GM12878 (cell line): ENCODE data around the gene FAM241A. TPM values are rescaled to one million over a fixed set of nuclear protein-coding genes. Genes with fewer than 3 reads are reported as not detected.

ENCODE experiments used
- CHD1 ChIP-seq: IDR thresholded peaks from 2 replicates; pipeline ENCODE4 v1.6.1; 2012; ENCODE audit warnings: low read depth, low read length, improper control_type of control experiment
- EED ChIP-seq: sonication (generic); IDR thresholded peaks from 2 replicates; pipeline ENCODE4 v1.6.1; 2016; ENCODE audit warnings: antibody characterized with exemption, low read depth
- FOXK2 ChIP-seq: fragments of 450-650 bp; IDR thresholded peaks from 2 replicates; pipeline ENCODE4 v1.6.1; 2017; ENCODE audit warnings: mild to moderate bottlenecking, moderate library complexity
- GATAD2B ChIP-seq: fragments of 450-650 bp; conservative IDR thresholded peaks from 2 replicates; pipeline ENCODE4 v1.6.1; 2017; ENCODE audit warnings: low read depth, mild to moderate bottlenecking, moderate library complexity
- JUNB ChIP-seq: IDR thresholded peaks from 2 replicates; pipeline ENCODE4 v1.6.1; 2016; ENCODE audit warnings: antibody characterized with exemption, mild to moderate bottlenecking
- KAT2A ChIP-seq: conservative IDR thresholded peaks from 2 replicates; pipeline ENCODE4 v1.6.1; 2011; ENCODE audit warnings: low read depth, low read length; ENCODE audit not compliant: control insufficient read depth
- MEF2A ChIP-seq: IDR thresholded peaks from 2 replicates; pipeline ENCODE4 v1.6.1; 2011; ENCODE audit warnings: low read depth, mild to moderate bottlenecking, low read length, moderate library complexity; ENCODE audit not compliant: insufficient read depth
- MEF2B ChIP-seq: fragments of 450-650 bp; IDR thresholded peaks from 2 replicates; pipeline ENCODE4 v1.6.1; 2018; ENCODE audit warnings: mild to moderate bottlenecking, moderate library complexity; ENCODE audit not compliant: partially characterized antibody, poor library complexity, severe bottlenecking
- NR2F1 ChIP-seq: fragments of 450-650 bp; conservative IDR thresholded peaks from 2 replicates; pipeline ENCODE4 v1.6.1; 2017; ENCODE audit warnings: mild to moderate bottlenecking
- NRF1 ChIP-seq: conservative IDR thresholded peaks from 2 replicates; pipeline ENCODE4 v1.6.1; 2011; ENCODE audit warnings: mild to moderate bottlenecking, low read depth, low read length, improper control_type of control experiment
- PML ChIP-seq: IDR thresholded peaks from 2 replicates; pipeline ENCODE4 v1.6.1; 2012; ENCODE audit warnings: low read length, inconsistent platforms
- POU2F2 ChIP-seq: IDR thresholded peaks from 3 replicates; pipeline ENCODE4 v1.6.1; 2011; ENCODE audit warnings: low read depth, mild to moderate bottlenecking, low read length, borderline replicate concordance
- RB1 ChIP-seq: fragments of 450-650 bp; formaldehyde crosslinking; IDR thresholded peaks from 2 replicates; pipeline ENCODE4 v1.6.1; 2017; ENCODE audit warnings: mild to moderate bottlenecking, borderline replicate concordance
- RBBP5 ChIP-seq: fragments of 200-600 bp; sonication (generic); conservative IDR thresholded peaks from 2 replicates; pipeline ENCODE4 v1.6.1; 2016
- SREBF1 ChIP-seq: IDR thresholded peaks from 2 replicates; pipeline ENCODE4 v1.6.1; 2012; ENCODE audit warnings: mild to moderate bottlenecking, low read length
- SREBF2 ChIP-seq: IDR thresholded peaks from 2 replicates; pipeline ENCODE4 v1.6.1; 2012; ENCODE audit warnings: mild to moderate bottlenecking, low read length
- STAT3 ChIP-seq: IDR thresholded peaks from 2 replicates; pipeline ENCODE4 v1.6.1; 2011; ENCODE audit warnings: low read depth, low read length, improper control_type of control experiment
- TAF1 ChIP-seq: IDR thresholded peaks from 2 replicates; pipeline ENCODE4 v1.6.1; 2011; ENCODE audit warnings: mild to moderate bottlenecking, low read depth, low read length, borderline replicate concordance
- ZNF207 ChIP-seq: fragments of 450-650 bp; IDR thresholded peaks from 2 replicates; pipeline ENCODE4 v1.6.1; 2014; ENCODE audit warnings: antibody characterized with exemption, mild to moderate bottlenecking, borderline replicate concordance
- polyA plus RNA-seq, 11 experiments: library from polyadenylated mRNA; depleted of rRNA in 4 of 11; unstranded in 6 of 11; stranded (reverse) in 5 of 11; fragments of >200 nt; fragmentation: Nextera tagmentation in 4 of 11; fragmentation: Illumina TruSeq in 1 of 11; extraction: Ambion mirVana in 4 of 11; extraction: Trizol in 1 of 11; gene quantifications; 1 replicate in 1 of 11; 2 replicates in 10 of 11; pipeline versions ENCODE4 v1.2.1 to v1.2.3, GENCODE V29; 2011 to 2016; ENCODE audit warnings: inconsistent platforms in 2 of 11, missing spikeins in 2 of 11, low read depth in 1 of 11
- total RNA-seq, 4 experiments: library from RNA; depleted of rRNA in 3 of 4; stranded (reverse); fragments of >200 nt in 3 of 4; fragmentation: Illumina TruSeq in 1 of 4; extraction: Trizol in 1 of 4; gene quantifications; 2 replicates each; pipeline versions ENCODE4 v1.2.1 to v1.2.3, GENCODE V29; 2013 to 2021
- TF ChIP-seq, protein P1 (sequence below): fragments of 450-650 bp; IDR thresholded peaks from 2 replicates; pipeline ENCODE4 v1.6.1; 2017; ENCODE audit warnings: low read depth, mild to moderate bottlenecking, moderate library complexity
- TF ChIP-seq, protein P2 (sequence below): fragments of 450-650 bp; IDR thresholded peaks from 2 replicates; pipeline ENCODE4 v1.6.1; 2017; ENCODE audit warnings: mild to moderate bottlenecking, moderate library complexity
- TF ChIP-seq, protein P3 (sequence below): IDR thresholded peaks from 2 replicates; pipeline ENCODE4 v1.6.1; 2011; ENCODE audit warnings: borderline replicate concordance, low read depth, mild to moderate bottlenecking, moderate library complexity, mixed read lengths, low read length; ENCODE audit not compliant: insufficient read depth; ENCODE audit errors: extremely low read length
- TF ChIP-seq, protein P4 (sequence below): IDR thresholded peaks from 2 replicates; pipeline ENCODE4 v1.6.1; 2012; ENCODE audit warnings: low read depth, low read length, improper control_type of control experiment

The FAM241A gene
- total and polyA plus RNA-seq, 10 of the 15 experiments (the other 5 are each of a cell fraction or from before 2014, with no cell fraction given): 0.20 to 7.5 (median 2.4) TPM

DNA sequence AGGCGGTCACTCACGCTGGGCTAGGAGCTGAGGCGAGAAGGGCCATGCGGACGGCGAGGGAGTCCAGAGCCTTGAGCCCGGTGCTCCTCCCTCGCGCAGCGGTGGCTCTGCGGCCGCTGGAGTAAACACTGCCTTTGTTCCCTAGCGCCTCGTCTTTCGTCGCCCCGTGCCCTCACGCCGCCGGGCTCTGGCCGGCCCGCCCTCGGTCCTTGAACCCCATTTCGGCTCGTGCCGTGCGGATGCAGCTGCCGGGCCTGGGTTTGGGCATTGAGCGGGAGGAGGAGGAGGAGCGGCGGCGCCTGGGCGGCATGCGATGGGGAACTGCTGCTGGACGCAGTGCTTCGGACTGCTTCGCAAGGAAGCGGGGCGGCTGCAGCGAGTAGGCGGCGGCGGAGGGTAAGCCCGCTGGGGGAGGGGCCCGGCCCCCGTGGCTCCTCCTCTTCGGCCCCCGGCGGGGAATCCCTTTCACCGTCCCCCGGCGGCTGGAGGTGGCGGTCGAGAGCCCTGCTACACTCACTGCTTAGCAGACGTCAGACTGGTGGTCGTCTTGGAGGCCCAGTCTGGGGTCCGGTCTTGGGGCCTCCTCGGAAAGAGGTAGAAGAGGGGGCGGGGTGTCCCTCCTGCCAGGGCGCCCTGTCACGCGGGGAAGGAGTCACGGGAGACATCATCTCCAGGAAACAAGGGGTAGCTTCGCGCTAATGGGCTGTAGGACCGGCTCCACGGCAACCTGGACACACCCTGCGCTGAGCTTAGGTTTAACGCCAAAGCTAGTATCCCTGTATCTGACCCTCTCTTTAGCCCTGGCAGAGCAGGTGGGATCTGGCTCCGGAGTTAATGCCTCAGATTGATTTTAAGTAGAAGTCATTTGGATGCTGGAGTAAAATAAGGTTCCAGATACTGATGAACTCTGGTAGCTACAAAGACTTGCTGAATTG, 86.8 kb downstream of the FAM241A start, which contains the start of gene AP1AR (continued):
- TF ChIP-seq TAF1: peak; percentile 15; the same call in 1 of the 2 replicates
- TF ChIP-seq, protein P1, sequence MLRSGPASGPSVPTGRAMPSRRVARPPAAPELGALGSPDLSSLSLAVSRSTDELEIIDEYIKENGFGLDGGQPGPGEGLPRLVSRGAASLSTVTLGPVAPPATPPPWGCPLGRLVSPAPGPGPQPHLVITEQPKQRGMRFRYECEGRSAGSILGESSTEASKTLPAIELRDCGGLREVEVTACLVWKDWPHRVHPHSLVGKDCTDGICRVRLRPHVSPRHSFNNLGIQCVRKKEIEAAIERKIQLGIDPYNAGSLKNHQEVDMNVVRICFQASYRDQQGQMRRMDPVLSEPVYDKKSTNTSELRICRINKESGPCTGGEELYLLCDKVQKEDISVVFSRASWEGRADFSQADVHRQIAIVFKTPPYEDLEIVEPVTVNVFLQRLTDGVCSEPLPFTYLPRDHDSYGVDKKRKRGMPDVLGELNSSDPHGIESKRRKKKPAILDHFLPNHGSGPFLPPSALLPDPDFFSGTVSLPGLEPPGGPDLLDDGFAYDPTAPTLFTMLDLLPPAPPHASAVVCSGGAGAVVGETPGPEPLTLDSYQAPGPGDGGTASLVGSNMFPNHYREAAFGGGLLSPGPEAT: peak; percentile 71
- TF ChIP-seq STAT3: no peak
- peak; percentile 40; the same call in 1 of the 2 replicates for TF ChIP-seq NR2F1
- no peak for TF ChIP-seq FOXK2
- TF ChIP-seq SREBF2: no peak
- TF ChIP-seq NRF1: no peak
- TF ChIP-seq MEF2A: no peak
- TF ChIP-seq RB1: peak; percentile 67; the same call in 1 of the 2 replicates
- TF ChIP-seq KAT2A: no peak
- no peak for TF ChIP-seq CHD1
- TF ChIP-seq RBBP5: no peak
- TF ChIP-seq GATAD2B: peak; percentile 93
- TF ChIP-seq EED: no peak; the same call in 1 of the 2 replicates
- TF ChIP-seq SREBF1: no peak
- TF ChIP-seq PML: peak; percentile 96
- TF ChIP-seq, protein P2, sequence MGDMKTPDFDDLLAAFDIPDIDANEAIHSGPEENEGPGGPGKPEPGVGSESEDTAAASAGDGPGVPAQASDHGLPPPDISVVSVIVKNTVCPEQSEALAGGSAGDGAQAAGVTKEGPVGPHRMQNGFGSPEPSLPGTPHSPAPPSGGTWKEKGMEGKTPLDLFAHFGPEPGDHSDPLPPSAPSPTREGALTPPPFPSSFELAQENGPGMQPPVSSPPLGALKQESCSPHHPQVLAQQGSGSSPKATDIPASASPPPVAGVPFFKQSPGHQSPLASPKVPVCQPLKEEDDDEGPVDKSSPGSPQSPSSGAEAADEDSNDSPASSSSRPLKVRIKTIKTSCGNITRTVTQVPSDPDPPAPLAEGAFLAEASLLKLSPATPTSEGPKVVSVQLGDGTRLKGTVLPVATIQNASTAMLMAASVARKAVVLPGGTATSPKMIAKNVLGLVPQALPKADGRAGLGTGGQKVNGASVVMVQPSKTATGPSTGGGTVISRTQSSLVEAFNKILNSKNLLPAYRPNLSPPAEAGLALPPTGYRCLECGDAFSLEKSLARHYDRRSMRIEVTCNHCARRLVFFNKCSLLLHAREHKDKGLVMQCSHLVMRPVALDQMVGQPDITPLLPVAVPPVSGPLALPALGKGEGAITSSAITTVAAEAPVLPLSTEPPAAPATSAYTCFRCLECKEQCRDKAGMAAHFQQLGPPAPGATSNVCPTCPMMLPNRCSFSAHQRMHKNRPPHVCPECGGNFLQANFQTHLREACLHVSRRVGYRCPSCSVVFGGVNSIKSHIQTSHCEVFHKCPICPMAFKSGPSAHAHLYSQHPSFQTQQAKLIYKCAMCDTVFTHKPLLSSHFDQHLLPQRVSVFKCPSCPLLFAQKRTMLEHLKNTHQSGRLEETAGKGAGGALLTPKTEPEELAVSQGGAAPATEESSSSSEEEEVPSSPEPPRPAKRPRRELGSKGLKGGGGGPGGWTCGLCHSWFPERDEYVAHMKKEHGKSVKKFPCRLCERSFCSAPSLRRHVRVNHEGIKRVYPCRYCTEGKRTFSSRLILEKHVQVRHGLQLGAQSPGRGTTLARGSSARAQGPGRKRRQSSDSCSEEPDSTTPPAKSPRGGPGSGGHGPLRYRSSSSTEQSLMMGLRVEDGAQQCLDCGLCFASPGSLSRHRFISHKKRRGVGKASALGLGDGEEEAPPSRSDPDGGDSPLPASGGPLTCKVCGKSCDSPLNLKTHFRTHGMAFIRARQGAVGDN: peak; percentile 3; the same call in 1 of the 2 replicates
- TF ChIP-seq JUNB: no peak
- peak; percentile 66; the same call in 1 of the 2 replicates for TF ChIP-seq ZNF207
- TF ChIP-seq, protein P3, sequence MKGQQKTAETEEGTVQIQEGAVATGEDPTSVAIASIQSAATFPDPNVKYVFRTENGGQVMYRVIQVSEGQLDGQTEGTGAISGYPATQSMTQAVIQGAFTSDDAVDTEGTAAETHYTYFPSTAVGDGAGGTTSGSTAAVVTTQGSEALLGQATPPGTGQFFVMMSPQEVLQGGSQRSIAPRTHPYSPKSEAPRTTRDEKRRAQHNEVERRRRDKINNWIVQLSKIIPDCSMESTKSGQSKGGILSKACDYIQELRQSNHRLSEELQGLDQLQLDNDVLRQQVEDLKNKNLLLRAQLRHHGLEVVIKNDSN: peak; percentile 49
- peak; percentile 13 for TF ChIP-seq MEF2B
- peak; percentile 32; the same call in 1 of the 3 replicates for TF ChIP-seq POU2F2
- TF ChIP-seq, protein P4, sequence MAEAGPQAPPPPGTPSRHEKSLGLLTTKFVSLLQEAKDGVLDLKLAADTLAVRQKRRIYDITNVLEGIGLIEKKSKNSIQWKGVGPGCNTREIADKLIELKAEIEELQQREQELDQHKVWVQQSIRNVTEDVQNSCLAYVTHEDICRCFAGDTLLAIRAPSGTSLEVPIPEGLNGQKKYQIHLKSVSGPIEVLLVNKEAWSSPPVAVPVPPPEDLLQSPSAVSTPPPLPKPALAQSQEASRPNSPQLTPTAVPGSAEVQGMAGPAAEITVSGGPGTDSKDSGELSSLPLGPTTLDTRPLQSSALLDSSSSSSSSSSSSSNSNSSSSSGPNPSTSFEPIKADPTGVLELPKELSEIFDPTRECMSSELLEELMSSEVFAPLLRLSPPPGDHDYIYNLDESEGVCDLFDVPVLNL: no peak; the same call in 1 of the 2 replicates
